Neutrophil (primary cell): ENCODE results near the gene VPS37C.

Source experiments
- H3K27ac ChIP-seq: fragments of 200-600 bp; sonication (generic); 2 replicates; pipeline ENCODE4 v1.5.1; 2016; ENCODE audit warnings: mild to moderate bottlenecking, moderate library complexity
- H3K27me3 ChIP-seq: fragments of 200-600 bp; sonication (generic); 2 replicates; pipeline ENCODE4 v1.6.0; 2016; ENCODE audit warnings: mild to moderate bottlenecking
- H3K36me3 ChIP-seq: fragments of 200-600 bp; sonication (generic); 2 replicates; pipeline ENCODE4 v1.5.1; 2017
- H3K4me1 ChIP-seq, 2 experiments: fragments of 200-600 bp in 1 of 2; sonication (generic) in 1 of 2; 1 replicate in 1 of 2; 2 replicates in 1 of 2; pipeline versions ENCODE4 v1.5.1 to v1.6.1; 2013 to 2016; ENCODE audit warnings: low read depth in 1 of 2, low read length in 1 of 2, mild to moderate bottlenecking in 1 of 2, moderate library complexity in 1 of 2; ENCODE audit not compliant: control insufficient read depth in 1 of 2, insufficient read depth in 1 of 2
- H3K4me3 ChIP-seq, 2 experiments: fragments of 200-600 bp in 1 of 2; sonication (generic) in 1 of 2; 1 replicate in 1 of 2; 2 replicates in 1 of 2; pipeline ENCODE4 v1.5.1; 2013 to 2016; ENCODE audit warnings: low read depth in 1 of 2, low read length in 1 of 2, mild to moderate bottlenecking in 1 of 2, moderate library complexity in 1 of 2
- H3K9me3 ChIP-seq: fragments of 200-600 bp; sonication (generic); 2 replicates; pipeline ENCODE4 v1.5.1; 2016
- CTCF ChIP-seq: fragments of 200-600 bp; sonication (generic); IDR thresholded peaks from 2 replicates; pipeline ENCODE4 v1.5.1; 2016; ENCODE audit warnings: antibody characterized with exemption

Gene VPS37C

DNA sequence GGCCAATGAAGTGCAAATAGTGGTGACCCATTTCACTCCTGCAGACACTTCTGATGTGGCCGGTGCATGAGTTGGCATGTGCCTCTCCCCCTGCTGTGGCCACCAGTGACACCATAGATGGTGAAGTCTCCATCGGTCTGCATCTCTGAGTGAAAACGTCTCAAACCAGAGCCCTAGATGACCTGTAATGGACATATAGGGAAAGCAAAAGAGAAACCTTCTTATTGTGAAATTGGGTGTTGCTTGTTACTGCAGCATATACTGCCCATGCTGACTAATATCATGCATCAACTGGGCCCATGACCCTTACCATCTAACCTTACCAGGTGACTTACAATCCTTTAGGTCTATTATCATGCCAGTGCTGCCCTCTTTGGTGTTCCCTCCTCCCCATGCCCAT is 11.7 kb upstream of the VPS37C start:
- H3K4me3 ChIP-seq: peak overlapping the region; percentile 35 to 38
- H3K27me3 ChIP-seq: no peaks in the 10 kb centered on the region
- TF ChIP-seq CTCF: no peak
- H3K9me3 ChIP-seq: no peaks in the 10 kb centered on the region
- H3K27ac ChIP-seq: peak overlapping the region; percentile 90
- peaks cover 37 to 47% of the 10 kb centered on the region in 2 experiments for H3K4me1 ChIP-seq
- H3K36me3 ChIP-seq: no peaks in the 10 kb centered on the region

DNA sequence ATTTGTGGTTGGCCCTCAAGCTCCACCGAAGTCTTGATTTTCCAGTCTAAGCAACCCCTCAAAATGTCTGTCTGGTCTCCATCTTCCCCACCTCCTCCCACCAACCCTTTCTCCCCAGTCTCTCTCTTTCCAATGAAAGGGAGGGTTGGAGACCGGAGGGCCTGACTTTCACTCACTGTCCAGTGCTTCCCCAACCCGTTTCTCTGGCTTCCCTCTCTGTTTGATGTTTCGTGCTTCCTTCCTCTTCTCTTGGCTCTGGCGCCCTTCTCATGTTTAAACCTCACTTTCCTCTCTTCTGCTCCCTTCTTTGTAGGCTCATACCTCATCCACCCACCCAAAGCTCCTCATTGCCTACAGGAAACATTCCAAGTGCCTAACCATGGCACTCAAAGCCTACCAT is 11.1 kb upstream of the VPS37C start:
- Histone ChIP-seq H3K27ac (peak overlapping the region; percentile 90), H3K4me1 (peaks cover 42 to 52% of the 10 kb centered on the region in 2 experiments), H3K27me3 (no peaks in the 10 kb centered on the region), H3K9me3 (no peaks in the 10 kb centered on the region), H3K36me3 (no peaks in the 10 kb centered on the region), H3K4me3 (peak overlapping the region; percentile 35 to 38)
- TF ChIP-seq CTCF: no peak

- peak overlapping the region; percentile 35 to 38 for H3K4me3 ChIP-seq
- peak overlapping the region; percentile 90 for H3K27ac ChIP-seq
- H3K27me3 ChIP-seq: no peaks in the 10 kb centered on the region
- no peaks in the 10 kb centered on the region for H3K9me3 ChIP-seq
- no peaks in the 10 kb centered on the region for H3K36me3 ChIP-seq
- no peak for TF ChIP-seq CTCF
- H3K4me1 ChIP-seq: peaks cover 46 to 56% of the 10 kb centered on the region in 2 experiments
Observed at GRCh38 chr11:61171907-61172306, 10.7 kb upstream of the VPS37C start.

- H3K27ac ChIP-seq: peak overlapping the region; percentile 90
- H3K36me3 ChIP-seq: no peaks in the 10 kb centered on the region
- no peak for TF ChIP-seq CTCF
- no peaks in the 10 kb centered on the region for H3K9me3 ChIP-seq
- no peaks in the 10 kb centered on the region for H3K27me3 ChIP-seq
- peaks cover 47 to 64% of the 10 kb centered on the region in 2 experiments for H3K4me1 ChIP-seq
- H3K4me3 ChIP-seq: no peak overlapping the region
Observed at GRCh38 chr11:61170566-61170965, 9.3 kb upstream of the VPS37C start.

GRCh38 chr11:61168800-61169199 is 7.6 kb upstream of the VPS37C start:
- no peaks in the 10 kb centered on the region for H3K27me3 ChIP-seq
- H3K4me3 ChIP-seq: peak overlapping the region in 1 of 2 experiments; percentile 38
- TF ChIP-seq CTCF: no peak
- peaks cover 65 to 82% of the 10 kb centered on the region in 2 experiments for H3K4me1 ChIP-seq
- peak overlapping the region; percentile 90 for H3K27ac ChIP-seq
- no peaks in the 10 kb centered on the region for H3K9me3 ChIP-seq
- H3K36me3 ChIP-seq: no peaks in the 10 kb centered on the region
